Colon (tissue), 2 donors: ENCODE measurements around the gene B4GALNT3.

Source experiments
- FAIRE-seq: peaks from 2 replicates; lab custom pipeline; 2012; peaks lifted over from hg19 to GRCh38; lab: Jason Lieb, UNC
- donor health status: control.
- donor health status: control.

The B4GALNT3 gene

DNA sequence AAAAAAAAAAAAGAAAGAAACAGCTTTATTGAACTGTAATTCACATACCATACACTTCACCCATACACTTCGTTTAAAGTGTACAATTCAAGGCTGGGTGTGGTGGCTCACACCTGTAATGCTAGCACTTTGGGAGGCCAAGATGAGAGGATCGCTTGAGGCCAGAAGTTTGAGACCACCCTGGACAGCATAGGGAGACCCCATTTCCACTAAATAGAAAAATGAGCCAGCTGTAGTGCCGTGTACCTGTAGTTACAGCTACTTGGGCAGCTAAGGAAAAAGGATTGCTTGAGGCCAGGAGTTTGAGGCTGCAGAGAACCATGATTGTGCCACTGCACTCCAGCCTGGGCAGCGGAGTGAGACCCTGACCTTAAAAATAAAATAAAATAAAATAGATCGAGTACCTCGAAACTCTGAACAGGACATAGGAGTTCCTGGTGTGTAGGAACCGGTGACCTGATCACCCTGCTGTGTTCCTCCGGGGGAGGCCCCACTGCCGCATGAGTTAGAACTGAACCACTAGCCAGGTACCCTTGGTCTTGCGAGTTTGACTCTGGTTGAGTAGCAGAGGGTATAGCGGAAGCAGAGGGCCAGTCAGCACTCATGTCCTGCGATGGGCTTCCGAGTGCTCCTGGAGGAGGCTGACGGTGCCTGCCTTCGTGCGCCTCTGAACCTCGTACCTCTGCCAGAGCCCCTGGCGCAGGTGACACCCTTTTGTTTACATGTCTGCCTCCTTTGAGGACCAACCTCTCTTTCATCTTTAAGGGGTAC, 80.0 kb downstream of the B4GALNT3 start:
- FAIRE-seq = no peak

DNA sequence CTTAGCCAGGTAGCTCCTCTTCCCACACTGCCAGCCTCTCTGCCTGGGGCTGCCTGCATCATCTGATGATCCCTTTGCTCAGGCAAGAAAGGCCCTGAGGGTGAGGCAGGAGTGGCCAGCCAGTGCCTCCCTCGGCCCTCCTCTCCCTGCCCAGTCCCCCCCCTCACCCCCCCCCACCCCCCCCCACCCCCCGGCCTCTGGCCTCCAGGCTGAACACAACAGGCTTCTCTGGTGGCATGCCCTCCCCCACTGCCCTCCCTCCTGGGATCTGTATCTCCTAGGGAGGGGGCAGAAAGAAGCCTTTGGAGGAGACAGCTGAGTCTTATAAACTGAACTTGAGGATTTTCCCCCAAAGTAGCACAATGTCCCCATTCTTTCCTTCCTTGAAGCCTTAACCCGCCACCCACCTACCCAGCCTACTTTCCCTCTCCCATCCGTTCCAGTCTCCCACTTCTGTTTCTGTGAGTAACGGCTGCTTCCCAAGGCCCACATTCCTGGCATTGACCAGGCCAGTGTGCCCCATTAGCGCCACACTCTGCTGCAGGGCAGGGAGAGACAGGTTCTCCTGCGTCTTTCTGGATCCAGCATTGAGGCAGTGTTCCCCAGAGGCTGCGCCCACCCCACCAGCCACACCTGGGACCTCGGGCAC, 82.1 kb downstream of the B4GALNT3 start:
- FAIRE-seq = no peak

DNA sequence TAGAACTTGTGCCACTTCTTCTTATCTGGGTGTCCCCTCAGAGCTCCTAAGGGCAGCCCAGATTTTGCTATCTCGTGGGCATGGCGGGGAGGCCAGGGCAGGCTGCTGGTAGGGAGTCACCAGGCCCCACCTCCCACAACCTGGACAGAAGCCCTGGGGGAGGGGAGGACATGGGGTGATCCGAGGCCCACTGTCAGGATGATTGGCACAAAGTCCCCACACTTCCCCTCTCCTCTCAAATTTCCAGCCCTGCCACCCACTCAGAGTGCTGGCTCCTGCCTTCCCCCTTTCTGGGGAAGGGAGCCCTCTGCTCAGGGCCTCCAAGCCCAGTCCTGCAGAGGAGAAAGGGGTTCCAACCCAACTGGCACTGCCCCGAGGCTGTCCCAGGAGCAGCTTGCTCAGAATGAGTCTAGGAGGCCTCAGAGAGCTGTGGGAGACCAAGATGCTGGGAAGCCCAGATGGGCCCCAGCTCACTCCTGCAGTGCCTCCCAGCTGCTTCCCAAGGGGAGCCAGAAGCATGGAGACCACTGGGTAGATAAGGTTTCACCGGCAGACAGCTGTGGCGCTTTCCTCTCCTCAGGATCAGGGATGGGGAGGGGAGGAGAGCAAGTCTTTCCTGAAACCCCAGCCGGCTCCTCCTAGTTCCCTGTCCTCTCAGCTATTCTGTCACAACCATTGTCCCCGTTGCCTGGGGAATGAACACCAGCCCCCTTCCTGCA, 82.8 kb downstream of the B4GALNT3 start:
- FAIRE-seq = no peak

DNA sequence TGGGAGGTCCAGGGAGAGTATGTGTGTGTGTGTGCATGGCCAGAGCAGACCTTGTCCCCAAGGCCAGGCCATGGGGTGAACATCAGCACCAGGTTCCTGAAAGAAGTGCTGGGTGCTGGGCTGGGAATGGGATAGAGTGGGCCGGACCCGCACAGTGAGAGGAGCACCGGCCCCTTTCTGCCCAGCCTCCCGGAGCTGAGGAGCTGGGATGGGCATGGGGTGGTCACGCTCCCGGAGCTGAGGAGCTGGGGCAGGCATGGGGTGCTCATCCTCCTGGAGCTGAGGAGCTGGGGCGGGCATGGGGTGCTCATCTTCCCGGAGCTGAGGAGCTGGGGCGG, 83.3 kb downstream of the B4GALNT3 start:
- no peak for FAIRE-seq

DNA sequence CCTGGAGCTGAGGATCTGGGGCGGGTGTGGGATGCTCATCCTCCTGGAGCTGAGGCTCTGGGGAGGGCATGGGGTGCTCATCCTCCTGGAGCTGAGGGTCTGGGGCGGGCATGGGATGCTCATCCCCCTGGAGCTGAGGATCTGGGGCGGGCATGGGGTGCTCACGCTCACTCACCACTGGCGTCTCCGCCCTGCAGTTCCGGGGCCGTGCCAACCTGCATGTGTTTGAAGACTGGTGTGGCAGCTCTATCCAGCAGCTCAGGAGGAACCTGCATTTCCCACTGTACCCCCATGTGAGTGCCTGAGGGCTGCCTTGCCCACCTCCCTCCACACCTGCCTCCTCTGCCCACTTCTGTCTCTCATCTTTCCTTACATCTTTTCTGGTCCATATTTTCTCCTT, 84.4 kb downstream of the B4GALNT3 start:
- no peak for FAIRE-seq

DNA sequence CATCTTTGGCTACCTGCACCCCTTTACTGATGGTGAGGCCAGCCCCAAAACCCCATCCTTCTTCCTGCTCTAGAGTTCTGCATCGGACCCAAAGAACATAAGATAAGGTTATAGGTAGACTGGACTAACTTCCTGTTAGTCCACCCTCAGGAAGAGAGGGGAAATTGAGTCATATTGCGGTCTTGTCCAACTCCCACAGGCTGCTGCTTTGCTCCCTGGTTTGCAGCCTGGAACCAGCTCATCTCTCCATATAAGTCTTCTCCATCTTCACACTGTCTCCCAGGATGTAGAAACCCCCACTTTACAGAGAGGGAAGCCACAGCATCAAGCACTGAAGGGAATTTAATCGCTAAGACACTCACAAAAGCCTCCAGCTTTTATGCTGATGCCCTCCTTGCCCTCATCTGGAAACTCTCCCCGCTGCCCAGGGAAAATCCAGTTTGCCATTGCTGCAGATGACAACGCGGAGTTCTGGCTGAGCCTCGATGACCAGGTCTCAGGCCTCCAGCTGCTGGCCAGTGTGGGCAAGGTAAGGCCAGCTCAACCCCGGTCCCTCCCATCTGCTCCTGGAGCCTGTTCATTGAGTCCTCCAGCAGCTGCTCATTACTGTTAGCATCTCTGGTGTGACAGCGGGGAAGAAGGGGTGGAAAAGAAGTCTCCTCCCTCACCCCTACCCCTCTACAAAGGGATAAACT, 85.3 kb downstream of the B4GALNT3 start:
- FAIRE-seq = no peak

DNA sequence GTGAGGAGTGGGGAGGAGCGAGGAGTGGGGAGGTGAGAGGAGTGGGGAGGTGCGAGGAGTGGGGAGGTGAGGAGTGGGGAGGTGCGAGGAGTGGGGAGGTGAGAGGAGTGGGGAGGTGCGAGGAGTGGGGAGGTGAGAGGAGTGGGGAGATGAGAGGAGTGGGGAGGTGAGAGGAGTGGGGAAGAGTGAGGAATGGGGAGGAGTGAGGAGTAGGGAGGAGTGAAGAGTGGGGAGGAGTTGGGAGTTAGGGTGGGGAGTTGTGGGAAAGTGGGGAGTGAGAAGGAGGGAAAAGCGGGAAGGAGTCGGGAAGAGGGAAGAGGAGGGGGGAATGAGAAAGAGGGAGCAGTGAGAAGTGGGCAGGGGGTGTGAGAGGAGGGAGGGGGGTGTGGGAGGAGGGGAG, 86.1 kb downstream of the B4GALNT3 start:
- no peak for FAIRE-seq

DNA sequence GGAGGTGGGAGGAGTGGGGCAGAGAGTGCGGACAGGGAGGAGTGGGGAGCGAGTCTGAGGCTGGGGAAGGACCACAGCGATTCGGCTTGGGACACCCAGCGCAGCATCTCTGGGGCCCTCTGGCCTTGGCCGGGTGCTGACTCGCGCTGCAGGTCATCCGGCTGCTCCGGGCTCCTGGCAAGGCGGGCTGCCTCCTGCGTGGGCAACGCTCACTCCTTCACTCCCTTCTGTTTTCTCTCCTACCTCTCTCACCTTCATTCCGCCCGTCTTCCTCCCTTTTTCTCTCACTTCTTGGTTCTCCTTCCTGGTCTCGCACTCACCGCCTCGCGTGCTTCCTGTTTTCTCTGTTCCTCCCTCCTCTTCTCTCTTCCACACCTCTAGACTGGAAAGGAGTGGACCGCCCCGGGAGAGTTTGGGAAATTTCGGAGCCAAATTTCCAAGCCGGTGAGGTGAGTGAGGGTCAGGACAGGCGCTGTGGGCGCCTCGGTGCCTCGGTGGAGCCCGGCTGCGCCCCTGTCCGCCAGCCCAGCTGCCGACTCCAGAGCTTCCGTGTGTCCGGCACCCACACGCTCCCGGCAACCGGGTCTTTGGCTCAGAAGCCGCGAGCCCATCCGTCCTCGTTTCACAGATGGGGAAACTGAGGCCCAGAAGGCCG, 86.7 kb downstream of the B4GALNT3 start:
- FAIRE-seq = no peak

DNA sequence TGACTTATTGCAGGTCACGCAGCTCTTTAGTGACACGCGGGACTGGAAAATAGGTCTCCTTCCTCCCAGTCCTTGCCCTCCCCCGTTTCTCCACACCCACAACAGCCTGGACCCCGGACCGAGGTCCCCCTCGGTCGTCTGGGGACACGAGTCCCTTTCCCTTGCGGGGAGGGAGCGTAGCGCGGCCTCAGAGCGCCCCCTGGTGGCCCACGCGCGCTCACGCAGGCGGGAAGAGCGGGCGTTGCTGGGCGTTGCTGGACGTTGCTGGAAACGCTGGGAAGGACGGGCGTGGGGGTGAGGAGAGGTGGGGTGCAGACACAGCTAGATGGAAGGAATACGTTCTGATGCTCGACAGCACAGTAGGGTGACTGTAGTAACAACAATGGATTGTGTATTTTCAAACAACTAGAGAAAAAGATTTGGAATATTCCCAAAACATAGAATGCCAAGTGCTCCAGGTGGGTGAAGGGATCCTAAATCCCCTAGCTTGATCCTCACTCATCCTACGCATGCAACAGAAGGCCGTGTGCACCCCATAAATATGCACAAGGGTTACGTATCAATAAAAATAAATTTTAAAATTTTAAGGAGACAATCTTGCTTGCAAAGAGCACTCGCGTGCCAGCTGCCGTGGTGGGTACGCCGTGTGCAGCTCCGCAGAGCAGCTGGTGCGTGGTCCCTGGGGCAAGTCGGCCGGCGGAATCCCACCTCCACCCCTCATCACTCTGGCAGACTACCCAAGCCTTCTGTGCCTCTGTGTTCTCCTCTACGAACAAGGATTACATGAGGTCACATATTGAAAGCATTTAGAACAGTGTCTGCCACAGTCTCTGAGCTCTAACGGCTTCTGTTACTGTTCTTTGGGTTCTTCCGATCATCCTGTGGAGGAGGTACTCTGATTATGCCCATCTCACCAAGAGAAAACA, 87.4 kb downstream of the B4GALNT3 start:
- FAIRE-seq = no peak

DNA sequence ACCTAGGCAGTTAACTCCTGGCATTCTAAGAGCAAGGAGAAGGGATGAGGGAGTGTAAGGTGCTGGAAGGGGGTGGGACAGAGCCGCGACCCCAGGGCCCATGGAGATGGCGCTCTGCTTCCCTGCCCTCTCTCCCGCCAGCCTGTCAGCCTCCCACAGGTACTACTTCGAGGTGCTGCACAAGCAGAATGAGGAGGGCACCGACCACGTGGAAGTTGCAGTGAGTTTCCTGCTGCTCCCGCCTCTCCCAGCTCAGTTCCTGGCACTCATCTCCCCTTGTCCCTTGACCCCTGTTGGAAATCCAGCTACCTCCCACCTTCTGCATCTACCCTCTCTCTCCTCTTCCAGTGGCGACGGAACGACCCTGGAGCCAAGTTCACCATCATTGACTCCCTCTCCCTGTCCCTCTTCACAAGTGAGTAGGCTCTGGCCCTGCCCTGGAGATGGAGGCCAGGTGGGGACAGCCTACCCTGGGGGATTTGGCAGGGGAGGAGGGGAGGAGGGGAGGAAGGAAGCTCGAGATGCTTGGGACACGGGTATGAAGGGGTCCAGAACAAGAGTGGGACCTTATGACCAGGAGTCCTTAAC, 88.2 kb downstream of the B4GALNT3 start:
- FAIRE-seq = no peak

DNA sequence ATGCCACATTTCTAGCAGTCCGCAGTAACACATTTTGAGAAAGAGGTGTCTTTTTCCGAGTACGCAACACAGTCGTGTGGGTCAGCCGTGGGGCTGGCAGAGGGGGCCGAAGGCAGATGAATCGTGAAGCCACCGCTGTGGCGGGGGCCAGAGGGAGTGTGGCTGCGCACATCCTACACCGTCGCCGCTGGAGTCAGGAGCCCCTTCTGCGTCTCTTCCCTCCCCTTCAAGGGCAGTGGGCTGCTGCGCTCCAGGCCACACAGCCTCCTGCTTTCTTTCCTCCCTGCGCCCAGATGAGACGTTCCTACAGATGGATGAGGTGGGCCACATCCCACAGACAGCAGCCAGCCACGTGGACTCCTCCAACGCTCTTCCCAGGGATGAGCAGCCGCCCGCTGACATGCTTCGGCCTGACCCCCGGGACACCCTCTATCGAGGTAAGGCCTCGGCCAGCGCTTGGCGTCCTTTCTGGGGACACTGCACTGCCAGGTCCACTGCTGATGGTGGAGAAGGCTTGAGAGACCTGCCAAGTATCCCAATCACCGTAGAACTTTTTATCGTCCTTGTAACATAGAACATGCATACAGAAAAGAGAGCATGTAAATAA, 89.8 kb downstream of the B4GALNT3 start:
- FAIRE-seq = no peak

DNA sequence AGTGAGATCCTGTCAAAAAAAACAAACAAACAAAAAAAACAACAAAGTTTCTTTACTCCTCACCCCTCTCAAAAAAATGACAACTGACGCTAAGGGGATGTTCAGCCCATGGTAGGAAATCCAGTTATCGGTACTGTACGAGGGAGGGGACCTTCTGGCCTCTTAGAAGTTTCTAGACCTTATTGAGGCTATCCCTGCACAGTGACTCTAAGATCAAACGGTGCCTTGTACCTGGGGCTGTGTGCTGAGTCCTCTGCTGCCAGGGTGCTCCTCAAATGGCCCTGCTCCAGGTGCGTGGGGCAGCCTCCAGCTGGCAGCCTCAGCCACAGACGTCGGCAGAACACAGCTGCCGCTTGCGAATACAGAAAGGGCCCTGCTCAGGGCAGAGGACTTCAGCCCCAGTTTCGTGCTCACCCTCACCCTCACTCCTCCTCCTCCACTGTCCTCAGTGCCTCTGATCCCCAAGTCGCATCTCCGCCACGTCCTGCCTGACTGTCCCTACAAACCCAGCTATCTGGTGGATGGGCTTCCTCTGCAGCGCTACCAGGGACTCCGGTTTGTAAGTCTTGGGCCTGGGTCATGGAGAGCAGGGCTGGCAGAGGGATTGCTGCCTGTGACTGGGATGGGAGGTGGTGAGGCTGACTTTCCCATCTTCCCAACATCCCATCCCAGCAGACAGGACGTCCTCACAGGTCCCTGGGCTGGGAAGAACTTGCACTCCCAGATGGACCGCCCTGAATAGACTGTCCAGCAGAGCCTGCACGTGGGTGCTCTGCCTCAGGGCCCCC, 90.9 kb downstream of the B4GALNT3 start:
- no peak for FAIRE-seq

DNA sequence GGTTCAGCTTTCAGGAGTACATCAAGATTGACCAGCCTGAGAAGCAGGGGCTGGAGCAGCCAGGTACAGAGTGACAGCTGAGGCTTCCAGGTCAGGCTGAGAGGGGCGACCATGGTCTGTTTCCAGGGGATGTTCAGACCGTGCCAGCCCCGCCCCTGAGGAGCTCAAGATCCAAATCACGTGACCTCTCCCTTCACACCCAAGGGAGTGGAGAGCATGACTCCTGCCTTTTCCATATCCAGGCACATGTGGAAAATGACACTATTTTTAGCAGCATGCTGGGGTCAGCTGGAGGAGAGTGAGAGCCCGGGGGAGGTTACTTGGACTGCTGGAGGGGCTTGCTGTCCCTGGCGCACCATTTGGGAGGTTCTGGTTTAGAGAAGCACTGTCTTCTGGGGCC, 92.7 kb downstream of the B4GALNT3 start:
- FAIRE-seq = no peak

DNA sequence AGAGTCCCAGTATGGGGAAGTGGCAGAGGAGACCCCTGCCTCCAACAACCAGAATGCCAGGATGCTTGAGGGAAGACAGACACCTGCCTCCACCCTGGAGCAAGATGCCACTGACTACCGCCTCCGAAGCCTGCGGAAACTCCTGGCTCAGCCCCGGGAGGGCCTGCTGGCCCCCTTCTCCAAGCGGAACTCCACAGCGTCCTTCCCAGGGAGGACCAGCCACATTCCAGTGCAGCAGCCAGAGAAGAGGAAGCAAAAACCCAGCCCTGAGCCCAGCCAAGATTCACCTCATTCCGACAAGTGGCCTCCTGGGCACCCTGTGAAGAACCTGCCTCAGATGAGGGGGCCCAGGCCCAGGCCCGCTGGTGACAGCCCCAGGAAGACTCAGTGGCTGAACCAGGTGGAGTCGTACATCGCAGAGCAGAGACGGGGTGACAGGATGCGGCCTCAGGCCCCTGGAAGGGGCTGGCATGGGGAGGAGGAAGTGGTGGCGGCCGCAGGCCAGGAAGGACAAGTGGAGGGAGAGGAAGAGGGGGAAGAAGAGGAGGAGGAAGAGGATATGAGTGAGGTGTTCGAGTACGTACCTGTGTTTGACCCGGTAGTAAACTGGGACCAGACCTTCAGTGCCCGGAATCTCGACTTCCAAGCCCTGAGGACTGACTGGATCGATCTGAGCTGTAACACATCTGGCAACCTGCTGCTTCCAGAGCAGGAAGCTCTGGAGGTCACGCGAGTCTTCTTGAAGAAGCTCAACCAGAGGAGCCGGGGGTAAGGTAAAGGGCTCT, 93.7 kb downstream of the B4GALNT3 start:
- no peak for FAIRE-seq

DNA sequence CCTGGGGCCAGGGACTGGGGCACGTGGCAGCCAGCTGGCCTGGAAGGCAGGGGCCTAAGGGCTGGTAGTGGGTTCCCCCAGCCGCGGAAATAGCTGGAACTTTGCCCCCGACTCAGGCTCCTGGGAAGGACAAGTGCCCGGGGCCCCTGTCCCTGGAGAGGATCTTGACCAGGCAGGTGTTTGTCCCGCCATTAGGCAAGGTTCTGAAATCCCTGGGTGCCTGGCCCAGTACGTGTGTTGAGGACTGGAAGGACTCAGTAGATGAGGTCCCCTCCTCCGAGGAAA, 94.2 kb downstream of the B4GALNT3 start:
- FAIRE-seq = no peak

DNA sequence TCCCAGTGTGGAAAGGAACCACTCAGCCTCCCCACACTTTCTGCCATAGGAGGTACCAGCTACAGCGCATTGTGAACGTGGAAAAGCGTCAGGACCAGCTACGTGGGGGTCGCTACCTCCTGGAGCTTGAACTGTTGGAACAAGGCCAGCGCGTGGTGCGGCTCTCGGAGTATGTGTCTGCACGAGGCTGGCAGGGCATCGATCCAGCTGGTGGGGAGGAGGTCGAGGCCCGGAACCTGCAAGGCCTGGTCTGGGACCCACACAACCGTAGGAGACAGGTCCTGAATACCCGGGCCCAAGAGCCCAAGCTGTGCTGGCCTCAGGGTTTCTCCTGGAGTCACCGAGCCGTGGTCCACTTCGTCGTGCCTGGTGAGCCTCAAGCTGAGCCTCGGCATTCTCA, 96.8 kb downstream of the B4GALNT3 start:
- FAIRE-seq = no peak

DNA sequence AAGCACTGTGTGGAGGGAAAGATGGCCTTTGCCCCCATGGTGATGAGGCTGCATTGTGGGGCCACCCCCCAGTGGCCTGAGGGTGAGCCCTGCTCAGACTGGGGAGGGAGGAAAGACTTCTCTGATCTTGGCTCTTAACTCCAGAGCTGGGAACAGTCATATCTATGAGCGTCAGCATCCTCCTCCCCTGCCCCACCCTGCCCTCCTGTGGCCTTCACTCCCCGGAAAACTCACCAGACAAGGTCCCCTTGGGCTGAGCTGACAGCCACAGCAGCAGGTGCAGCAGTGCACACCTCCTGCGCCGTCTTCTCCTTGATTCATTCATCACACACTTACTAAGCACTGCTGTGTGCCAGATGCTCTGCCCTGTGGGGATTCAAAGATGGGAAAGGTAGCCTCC, 98.8 kb downstream of the B4GALNT3 start:
- FAIRE-seq = no peak

DNA sequence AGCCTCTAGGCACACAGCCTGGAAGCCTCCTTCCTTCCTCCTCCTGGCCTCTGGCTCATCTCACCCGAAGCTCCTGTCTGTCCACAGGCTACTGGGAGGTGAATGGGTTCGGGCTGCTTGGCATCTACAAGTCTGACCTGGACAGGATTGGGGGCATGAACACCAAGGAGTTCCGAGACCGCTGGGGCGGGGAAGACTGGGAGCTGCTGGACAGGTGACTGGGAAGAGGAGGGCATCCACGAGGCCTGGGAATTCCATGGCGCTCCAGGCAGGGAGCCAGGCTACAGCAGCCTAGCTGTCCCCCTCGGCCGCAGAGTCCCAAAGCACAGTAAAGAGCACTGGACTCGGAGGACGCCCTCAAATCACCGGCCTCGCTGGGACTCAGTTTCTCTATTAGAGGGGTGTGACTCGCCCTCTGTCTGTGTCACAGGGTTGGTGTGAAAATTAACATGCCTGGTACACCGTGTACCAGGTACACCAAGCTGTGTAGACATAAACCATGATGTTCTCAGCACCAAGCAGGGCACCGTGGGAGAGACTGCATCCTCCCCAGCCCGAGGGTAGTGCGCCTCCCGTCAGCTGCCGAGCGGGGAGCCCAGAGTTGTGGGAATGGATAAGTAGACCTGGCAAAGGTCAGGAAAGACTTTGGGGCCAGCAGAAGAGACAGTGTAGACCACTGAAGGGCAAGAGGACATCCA, 99.6 kb downstream of the B4GALNT3 start:
- no peak for FAIRE-seq
